ENCODE data around the gene UBLCP1.
"Not testable (repeated sequence)": the region's sequence is repeated elsewhere in the genome, so short reads cannot be mapped to it uniquely, and the experiment has no call there.

The UBLCP1 gene, protein sequence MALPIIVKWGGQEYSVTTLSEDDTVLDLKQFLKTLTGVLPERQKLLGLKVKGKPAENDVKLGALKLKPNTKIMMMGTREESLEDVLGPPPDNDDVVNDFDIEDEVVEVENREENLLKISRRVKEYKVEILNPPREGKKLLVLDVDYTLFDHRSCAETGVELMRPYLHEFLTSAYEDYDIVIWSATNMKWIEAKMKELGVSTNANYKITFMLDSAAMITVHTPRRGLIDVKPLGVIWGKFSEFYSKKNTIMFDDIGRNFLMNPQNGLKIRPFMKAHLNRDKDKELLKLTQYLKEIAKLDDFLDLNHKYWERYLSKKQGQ

DNA sequence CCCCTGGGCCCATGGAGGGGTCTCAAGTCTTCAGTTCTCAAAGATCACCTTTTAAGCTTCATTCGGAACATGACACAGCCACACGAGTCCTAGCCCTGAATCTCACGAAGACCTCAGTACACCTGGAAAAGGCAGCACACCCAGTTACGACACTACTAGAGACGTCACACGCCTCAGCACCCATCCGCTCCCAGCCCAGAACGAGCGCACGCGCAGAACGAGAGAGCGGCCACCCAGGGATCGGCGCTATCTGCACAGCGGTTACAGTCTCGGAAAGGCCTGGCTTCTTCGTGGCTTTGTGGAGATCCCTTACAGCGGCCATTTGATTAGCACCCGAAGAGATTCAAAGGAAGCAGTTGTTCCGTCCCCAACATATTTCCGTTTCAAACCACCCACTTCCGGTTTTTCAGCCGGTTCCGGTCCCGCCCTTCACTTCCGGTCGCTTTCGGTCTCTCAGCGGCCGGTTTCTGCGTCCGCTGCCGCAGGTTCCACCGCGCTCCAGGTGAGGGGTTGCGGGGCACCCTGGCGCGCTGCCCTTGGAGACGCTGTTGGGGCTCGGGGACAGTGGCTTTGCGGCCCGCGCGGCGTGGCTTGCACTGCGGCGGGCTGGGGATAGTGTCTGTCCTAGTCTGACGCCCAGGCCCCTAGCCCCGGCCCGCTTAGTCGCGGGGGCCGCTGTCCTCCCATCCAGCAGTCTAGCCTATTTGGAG, at the start of gene UBLCP1:
Gene UBLCP1, plus strand, starts transcription at position 432 of the 710 bp plus-strand sequence. CDS start 5,626 bp downstream, outside the sequence.
- peak; percentile 38 for DNase-seq (ENCODE audit: low read depth, low spot score)

DNA sequence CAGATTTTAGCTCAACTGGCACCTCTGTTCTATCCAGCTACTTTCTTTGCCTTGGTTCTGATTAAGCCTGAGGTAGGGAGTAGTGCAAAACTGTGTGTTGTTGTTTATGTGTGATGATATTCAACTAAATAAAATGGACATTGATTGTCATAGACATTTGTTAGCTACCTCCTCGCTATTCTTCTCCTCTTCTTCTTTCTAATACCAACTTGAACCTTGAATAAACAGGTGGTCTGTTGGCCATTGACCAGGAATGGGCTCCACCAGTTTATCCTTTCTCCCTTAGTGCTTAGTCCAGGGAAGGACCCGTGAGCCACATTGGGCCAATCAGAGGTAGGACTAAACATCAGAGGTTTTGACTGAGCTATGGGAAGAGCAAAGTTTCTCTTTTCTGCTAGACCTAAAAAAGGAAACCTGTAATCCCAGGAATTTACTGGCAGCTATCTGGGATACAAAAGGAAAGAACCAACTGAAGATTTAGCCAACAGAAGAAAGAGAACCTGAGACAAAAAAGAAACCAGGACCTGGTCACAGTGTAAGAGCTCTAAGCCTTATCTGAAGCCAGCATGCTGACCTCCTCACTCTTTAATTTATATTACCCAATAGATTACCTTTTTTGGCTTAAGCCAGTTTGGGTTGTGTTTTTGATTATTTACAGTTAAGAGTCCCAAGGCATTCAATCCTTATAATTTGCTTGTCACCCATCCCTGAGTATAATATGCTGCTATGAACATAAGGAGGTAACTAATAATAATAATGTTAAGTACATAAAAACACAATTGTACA, 48.4 kb upstream of the UBLCP1 start:
- DNase-seq (ENCODE audit: low read depth, low spot score): no peak

DNA sequence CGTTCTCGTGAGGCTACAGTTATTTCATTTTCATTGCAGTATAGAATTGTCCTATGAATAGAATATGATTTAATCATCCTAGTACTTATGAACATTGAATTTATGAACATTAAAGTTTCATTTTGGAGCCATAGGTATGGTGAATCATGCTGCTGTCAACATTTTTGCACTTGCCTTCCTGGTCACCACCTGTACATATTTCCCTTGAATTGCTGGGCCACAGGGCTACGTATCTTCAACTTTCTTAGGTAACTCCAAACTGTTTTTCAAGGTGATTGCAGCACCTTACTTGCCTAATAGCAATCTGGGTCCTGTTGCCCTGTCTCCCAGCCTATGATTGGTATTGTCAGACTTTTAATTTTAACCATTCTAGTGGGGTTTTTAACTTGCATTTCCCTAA, 47.2 kb upstream of the UBLCP1 start:
- no peak for DNase-seq (ENCODE audit: low read depth, low spot score)

DNA sequence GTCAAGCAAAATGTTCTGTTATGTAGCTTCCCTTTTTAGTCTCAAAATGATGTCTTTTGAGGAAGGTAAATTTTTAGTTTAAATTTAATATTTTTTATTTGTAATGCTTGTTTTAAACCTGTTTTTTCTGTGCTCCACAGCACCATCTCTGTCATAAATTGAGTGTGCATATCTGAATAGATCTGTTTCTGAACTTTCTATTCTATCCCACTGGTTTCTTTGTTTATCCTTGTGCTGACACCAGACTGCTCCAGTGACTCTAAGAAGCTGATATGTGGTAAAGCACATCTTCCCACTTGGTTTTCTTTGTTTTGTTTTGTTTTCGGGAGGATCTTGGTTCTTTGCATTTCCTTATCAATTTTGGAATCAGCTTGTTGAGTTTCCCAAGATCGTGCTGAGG, 46.6 kb upstream of the UBLCP1 start:
- no peak for DNase-seq (ENCODE audit: low read depth, low spot score)

DNA sequence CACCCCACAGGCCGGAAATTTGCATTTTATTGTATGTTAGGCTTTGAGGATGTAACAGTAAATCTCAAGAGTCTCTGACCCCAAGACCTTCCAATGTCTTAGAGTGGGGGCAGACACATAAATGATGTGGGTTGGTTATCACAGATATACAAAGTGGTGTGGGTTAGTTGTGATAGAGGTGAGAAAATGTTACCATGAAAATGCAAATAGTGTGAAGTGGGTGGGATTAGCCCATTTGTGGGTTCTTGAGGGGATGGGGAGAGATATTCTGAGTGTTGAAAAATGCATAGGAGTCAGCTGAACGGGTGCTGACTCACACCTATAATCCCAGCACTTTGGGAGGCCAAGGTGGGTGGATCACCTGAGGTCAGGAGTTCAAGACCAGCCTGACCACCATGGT, 45.9 kb upstream of the UBLCP1 start:
- no peak for DNase-seq (ENCODE audit: low read depth, low spot score)

DNA sequence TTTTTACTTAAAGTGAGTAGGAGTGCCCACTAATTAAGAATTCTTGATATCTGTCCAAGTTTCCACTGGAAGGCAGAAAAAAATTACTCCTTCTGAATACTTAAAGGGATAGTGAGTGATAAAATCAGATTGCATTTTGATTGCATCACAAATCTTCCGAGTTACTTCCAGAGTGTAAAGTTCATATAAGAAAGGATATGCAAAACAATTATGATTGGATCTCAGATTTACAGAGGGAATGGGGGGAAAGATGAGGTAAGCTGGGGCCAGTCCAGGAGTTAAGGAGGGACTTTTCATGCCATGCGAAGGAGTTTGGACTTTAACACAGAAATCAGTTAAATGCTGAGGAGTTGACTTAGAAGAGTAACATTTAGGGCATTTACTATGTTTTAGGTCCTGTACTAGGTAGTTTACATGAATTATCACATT, 44.5 kb upstream of the UBLCP1 start:
- no peak for DNase-seq (ENCODE audit: low read depth, low spot score)

DNA sequence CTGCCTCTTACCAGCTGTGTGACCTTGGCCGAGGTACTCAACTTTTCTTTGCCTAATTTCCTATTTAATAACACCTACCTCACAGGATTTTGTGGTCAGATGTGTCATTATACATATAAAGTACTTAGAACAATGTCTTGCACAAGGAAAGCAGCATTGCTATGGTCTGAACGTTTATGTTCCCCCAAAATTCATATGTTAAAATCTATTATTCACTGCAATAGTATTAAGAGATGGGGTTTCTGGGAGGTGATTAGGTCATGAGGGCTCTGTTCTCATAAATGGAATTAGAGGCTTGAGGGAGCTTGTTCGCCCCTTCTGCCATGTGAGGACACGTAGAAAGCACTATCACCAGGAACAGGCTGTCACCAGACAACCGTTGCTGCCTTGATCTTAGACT, 42.9 kb upstream of the UBLCP1 start:
- DNase-seq (ENCODE audit: low read depth, low spot score): no peak

DNA sequence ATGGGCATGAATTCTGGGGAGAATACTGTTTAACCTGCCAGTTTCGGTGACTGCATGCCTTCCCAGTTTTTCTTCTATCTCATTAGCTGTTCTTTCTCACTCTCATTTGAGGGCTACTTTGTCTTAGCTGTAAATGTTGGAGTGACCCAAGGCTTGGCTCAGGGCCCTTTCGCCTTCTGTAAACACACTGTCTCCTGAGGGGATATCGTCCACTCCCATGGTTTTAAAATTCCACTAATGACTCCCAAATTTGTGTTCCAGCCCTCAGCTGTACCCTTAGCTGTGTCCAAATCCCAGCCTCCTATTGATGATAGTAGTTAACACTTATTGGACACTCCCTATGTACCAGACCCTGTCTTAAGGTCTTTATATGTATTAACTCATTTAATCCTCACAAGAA, 39.6 kb upstream of the UBLCP1 start:
- DNase-seq (ENCODE audit: low read depth, low spot score): no peak

DNA sequence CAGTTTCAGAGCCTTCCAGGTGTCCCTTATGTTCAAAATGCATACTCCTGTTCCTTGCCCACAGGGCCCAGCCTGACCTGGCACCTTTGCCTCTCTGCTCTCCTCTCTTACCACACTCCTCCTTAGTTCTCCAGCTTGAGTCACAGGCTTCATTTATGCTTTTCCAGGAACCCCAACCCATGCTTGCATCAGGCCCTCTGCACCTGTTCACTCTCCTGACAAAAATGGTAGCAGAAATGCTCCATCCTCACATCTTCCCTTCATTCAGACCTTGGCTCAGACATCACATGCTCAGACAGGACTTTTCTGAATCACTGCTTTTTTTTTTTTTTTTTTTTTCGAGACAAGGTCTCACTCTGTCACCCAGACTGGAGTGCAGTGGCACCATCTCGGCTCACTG, 38.6 kb upstream of the UBLCP1 start:
- no peak for DNase-seq (ENCODE audit: low read depth, low spot score)

DNA sequence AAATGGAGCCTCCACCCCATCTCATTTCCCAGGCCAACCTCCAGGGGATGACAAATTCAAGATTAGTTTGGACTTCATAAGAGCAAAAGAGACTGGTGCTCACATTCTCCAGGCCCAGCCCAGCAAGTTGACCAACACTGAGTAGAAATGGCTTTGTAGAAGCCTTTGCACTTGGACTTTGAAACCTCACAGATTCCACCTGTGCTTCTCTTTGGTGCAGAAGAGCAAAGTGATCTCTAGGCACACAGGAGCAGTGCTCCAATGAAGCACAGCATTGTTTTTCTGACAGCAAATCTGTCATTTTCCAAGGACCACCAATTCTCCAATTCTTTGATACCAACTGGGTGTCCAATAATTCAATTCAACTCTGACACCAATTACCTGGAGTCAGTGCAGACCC, 36.6 kb upstream of the UBLCP1 start:
- no peak for DNase-seq (ENCODE audit: low read depth, low spot score)

DNA sequence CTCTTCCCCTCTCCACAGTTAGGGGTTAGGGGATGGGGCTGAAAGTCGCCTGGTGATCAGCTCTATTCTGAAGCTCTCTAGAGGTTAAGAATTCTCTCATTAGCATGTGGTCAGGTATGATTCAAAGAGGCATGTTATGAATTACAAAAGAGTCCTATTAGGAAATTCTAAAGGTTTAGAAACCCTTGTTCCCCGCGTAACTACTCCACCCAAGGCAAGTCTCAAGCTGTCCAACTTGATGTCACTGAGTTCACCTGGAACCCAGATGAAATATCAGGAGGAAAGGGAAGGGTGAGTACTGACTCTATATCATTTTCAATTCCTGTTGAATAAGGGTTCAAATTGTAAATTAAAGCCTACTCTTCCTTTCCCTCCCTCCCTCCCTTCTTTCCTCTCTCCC, 35.6 kb upstream of the UBLCP1 start:
- DNase-seq (ENCODE audit: low read depth, low spot score): no peak

DNA sequence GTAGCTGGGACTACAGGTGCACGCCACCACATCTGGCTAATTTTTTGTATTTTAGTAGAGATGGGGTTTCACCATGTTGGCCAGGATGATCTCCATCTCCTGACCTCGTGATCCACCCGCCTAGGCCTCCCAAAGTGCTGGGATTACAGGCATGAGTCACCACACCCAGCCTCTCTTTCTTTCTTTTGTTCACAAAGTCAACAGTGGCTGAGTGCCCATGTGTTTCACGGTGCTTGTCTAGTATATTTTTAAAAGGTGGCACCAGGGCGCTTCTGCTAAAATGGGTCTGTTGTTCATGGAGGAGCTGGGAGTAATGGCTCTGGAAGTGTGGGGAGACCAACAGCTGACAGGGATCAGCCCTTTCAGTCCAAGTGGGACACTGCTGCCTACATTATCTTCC, 35.0 kb upstream of the UBLCP1 start:
- DNase-seq (ENCODE audit: low read depth, low spot score): not testable (repeated sequence)

DNA sequence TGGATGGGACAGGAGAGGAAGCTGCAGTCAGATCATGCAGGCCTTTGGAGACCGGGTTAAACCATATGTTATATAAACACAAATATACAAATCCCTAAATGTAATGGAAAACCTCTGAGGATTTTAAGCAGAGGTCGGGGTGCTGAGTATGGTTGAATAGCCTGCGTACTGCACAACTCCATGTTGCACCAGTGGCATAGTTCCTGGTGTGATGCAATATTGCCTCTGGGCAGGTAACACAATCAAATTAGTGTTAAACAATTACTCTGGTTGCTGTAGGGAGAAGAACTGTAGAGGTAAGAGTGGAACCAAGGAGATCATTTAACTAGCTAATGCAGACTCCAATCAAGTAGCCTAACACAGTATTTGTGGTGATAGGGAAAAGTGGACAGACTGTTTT, 32.4 kb upstream of the UBLCP1 start:
- no peak for DNase-seq (ENCODE audit: low read depth, low spot score)

DNA sequence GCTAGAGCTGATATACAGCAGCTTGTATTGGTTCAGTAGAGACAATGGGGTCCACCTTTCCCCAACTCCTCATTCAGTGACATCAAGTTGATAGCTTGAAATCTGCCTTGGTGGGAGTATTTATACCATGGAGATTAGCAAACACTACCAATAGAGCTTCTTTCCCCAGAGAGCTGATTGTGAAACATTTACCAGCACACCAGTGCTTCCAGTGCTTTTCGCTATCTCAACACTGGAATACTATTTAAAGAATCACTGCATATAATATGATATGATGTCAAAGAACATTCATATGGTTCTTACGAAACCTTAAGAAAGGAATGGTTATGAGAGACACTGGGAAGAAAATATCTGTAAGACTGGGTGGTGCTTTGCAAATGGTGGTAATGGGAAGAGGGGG, 31.9 kb upstream of the UBLCP1 start:
- DNase-seq (ENCODE audit: low read depth, low spot score): no peak

DNA sequence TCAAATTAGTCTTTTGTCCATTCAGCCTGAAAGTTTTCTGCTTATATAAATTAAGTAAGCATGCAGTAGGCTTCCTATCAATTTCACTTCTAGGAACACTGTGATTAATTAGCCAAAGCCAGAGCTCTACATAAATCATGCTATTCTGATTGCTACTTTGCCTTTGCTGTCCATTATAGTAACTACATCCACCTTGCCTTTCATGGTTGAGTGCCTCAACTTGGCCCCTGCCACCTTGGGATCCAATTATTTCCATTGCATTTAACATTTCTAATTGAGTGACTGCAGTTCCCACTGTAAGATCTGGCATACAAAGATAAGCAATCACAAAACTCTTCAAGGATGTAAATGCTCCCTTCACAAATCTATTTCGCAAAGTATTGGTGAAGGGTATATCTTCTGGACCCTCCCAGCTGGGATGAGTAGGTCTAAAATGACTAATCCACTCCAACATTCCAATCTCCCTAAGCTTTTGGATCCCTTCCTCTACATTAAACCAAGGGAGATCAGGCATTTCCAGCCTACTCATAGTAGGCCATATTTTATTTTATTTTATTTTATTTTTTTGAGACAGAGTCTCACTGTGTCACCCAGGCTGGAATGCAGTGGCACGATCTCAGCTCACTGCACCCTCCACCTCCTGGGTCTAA, 27.1 kb upstream of the UBLCP1 start:
- DNase-seq (ENCODE audit: low read depth, low spot score): not testable (repeated sequence)

DNA sequence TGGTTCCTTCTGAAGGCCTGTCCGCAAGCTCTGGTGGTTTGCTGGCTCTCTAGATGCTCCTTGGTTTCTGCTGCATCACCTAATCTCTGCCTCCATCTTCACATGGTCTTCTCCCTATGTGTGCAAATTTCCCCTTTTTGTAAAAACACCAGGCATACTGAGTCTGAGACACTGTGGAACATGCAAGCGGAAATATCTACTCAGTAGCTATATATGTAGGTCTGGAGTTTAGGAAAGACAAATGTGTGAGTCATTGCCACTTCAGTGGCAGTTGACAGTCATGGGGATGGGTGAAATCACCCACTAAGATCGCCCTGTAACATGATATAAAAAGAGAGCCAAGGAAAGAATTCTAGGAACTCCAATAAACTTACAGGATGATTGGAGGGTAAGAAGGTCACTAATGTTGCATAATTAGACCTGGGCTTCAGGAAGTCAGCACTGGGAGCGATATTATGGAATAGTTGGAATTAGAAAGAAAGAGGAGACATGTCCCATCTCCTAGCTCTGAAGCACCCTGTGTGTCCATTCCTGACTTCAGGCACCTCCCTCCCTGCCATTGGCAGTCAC, 22.7 kb upstream of the UBLCP1 start:
- DNase-seq (ENCODE audit: low read depth, low spot score): no peak

DNA sequence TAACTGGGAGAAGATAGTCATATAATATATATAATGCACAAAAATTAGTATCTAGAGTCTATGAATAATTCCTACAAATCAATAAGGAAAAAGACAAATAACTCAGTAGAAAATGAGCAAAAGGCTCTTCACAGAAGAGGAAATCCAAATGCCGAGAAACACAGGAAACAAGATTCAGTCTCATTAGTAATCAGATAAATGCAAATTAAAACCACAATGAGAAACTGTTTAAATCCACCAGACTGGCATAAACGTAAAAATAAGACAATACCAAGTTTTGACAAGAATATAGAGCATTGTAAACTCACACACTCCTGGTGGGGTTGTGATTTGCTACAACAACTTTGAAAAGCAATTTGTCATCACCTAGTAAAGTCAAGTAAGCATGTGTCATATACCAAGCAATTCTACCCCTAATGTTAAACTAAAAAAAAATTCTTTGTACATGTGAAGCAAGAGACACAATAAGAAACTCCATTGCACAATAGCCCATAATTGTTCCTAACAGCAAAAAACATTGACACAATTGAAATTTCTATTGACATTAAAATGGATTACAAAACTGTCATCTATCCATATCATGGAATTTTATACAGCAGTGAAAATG, 21.0 kb upstream of the UBLCP1 start:
- no peak for DNase-seq (ENCODE audit: low read depth, low spot score)

DNA sequence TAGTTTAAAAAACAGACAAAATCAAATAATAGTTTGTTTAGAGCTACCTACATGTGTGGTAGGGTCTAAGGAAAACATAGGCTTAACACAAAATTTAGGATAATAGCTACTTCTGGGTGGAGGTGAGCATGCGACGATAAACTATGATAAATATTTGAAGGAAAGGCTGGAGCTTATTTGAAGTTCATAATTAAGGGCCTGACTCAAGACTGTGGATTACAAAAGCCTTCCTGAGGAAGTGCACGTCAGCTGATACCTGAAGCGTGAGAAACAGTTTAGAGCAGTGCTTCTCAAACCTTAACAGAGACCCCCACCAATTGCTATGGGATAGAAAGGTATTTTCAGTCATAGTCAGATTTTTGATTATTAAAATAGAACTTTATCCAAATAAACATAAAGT, 20.4 kb upstream of the UBLCP1 start:
- no peak for DNase-seq (ENCODE audit: low read depth, low spot score)

DNA sequence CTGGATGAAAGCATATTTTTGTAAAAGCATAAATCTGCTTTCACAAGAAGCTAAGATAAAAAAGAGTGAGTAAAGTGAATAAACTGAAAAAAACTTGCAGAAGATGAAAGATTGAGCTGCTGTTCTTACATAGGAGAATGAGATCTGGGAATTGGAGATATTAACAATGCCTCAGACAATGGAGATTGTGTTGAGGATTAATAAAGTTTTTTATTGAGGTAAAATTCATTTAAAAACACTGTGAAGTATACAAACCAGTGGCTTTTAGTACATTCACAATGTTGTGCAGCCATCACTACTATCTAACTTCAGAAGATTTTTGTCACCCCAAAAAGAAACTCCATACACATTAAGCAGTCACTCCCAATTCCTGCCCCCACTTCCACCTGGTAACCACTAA, 19.7 kb upstream of the UBLCP1 start:
- DNase-seq (ENCODE audit: low read depth, low spot score): no peak

DNA sequence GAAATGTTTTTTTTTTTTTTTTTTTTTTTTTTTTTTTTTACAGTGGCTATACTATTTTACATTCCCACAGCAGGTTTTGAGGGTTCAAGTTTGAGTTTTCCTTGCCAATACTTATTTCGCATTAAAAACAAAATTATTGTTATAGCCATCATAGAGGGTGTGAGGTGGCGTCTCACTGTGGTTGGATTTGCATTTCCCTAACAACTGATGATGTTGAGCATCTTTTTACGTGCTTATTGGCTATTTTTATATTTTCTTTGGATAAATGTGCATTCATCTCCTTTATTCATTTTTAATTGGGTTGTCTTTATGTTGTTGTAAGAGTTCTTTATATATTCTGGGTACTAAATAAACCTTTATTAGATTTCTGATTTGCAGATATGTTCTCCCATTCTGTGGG, 18.9 kb upstream of the UBLCP1 start:
- no peak for DNase-seq (ENCODE audit: low read depth, low spot score)

DNA sequence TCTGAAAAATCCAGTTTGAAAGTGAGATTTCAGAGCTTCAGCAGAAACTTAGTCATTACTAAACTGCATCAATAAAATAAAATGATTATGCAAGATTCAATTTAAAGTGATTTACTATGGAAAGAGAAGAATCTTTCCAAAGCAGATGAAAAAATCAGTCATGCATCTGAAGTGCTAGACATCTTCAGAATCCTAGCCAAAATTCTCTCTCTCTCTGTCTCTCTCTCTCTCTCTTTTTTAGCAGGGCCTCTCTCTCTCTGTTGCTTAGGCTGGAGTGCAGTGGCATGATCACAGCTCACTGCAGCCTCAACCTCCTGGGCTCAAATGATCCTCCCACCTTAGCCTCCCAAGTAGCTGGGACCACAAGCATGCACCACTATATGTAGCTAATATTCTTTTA, 18.2 kb upstream of the UBLCP1 start:
- DNase-seq (ENCODE audit: low read depth, low spot score): no peak
